ENCODE measurements around the gene CD99L2. TPM values are rescaled to one million over a fixed set of nuclear protein-coding genes. Genes with fewer than 3 reads are reported as not detected.

The CD99L2 gene
- total and polyA plus RNA-seq, 2 of the 8 experiments (the other 6 are each of a cell fraction or from before 2014, with no cell fraction given): 8.0 to 8.5 TPM

DNA sequence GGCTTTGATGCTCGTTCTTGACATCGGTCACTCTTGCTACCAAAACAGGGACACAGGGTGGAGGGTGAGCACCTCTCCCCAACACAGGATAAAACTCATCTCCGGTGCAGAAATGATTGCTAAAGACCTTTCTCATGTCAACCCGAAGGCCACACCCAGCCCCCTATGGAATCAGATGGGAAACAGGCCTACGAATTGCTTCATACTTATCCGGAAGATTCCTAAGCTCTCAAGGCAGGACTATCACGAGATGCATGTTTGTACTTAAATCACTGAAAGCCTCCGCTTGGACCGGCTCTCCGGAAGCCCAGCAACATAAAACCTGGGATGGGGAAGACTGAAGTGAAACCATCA, 130.4 kb downstream of the CD99L2 start:
- Histone ChIP-seq H3K4me1 (replicated peaks in 1 of 4; ENCODE audit: control insufficient read depth in 3 of 4, insufficient read depth in 4 of 4, low read length in 3 of 4) (peaks cover 0 to 10% (median 3%) of the 10 kb centered on the region in 4 experiments; a peak in 5 of 7 replicates), H4K8ac (ENCODE audit: extremely low read depth, insufficient read depth, low read length) (no peak overlapping the region), H3K9me3 (ENCODE audit: insufficient read depth in 2 of 2, low read depth in 1 of 2, low read length in 1 of 2) (no peaks in the 10 kb centered on the region), H3K23ac (ENCODE audit: insufficient read length) (no peak overlapping the region), H4K5ac (ENCODE audit: insufficient read length, low read depth, low read length) (no peak overlapping the region), H3K36me3 (ENCODE audit: control insufficient read depth in 2 of 4, insufficient read depth in 4 of 4, low read length in 3 of 4) (peaks cover 0 to 9% (median 0%) of the 10 kb centered on the region in 4 experiments; a peak in 1 of 8 replicates), H3K18ac (ENCODE audit: extremely low read depth, low read length) (no peak overlapping the region), H4K91ac (replicated peaks; ENCODE audit: insufficient read length, low read length) (no peak overlapping the region), H3K79me1 (ENCODE audit: low read depth, low read length) (no peaks in the 10 kb centered on the region), H2BK5ac (ENCODE audit: low read depth, low read length) (no peak overlapping the region), H2AFZ (ENCODE audit: low read length) (no peak overlapping the region), H3K9ac (replicated peaks in 1 of 4; ENCODE audit: extremely low read depth in 1 of 4, low read depth in 3 of 4, low read length in 3 of 4) (no peak overlapping the region), H2BK20ac (ENCODE audit: low read length) (no peak overlapping the region), H3K56ac (replicated peaks; ENCODE audit: insufficient read length, low read depth, low read length) (no peak overlapping the region), H3K27me3 (replicated peaks in 1 of 4; ENCODE audit: control insufficient read depth in 3 of 4, extremely low read depth in 1 of 4, insufficient read depth in 3 of 4, low read length in 3 of 4) (no peaks in the 10 kb centered on the region), H3K4me2 (ENCODE audit: insufficient read depth in 1 of 2, low read depth in 2 of 2, low read length in 2 of 2) (no peak overlapping the region), H2BK120ac (replicated peaks; ENCODE audit: low read depth, low read length) (no peak overlapping the region), H3K27ac (ENCODE audit: low read depth, low read length) (no peak overlapping the region), H3K23me2 (ENCODE audit: low read depth, low read length) (no peaks in the 10 kb centered on the region), H2BK15ac (ENCODE audit: low read length) (no peak overlapping the region), H3K14ac (ENCODE audit: insufficient read length) (no peak overlapping the region), H3K4ac (replicated peaks; ENCODE audit: insufficient read length, low read depth, low read length) (no peak overlapping the region), H3K79me2 (ENCODE audit: control insufficient read depth in 1 of 2, insufficient read depth in 2 of 2, low read length in 2 of 2) (no peaks in the 10 kb centered on the region), H3K4me3 (ENCODE audit: extremely low read depth in 1 of 4, insufficient read depth in 2 of 4, low read depth in 3 of 4, low read length in 4 of 4) (no peak overlapping the region), H2BK12ac (ENCODE audit: low read depth, low read length) (no peak overlapping the region), H2AK5ac (ENCODE audit: low read depth, low read length) (no peak overlapping the region), H4K20me1 (replicated peaks in 1 of 2; ENCODE audit: control insufficient read depth in 1 of 2, insufficient read depth in 2 of 2, low read length in 2 of 2) (no peaks in the 10 kb centered on the region)
- 97% methylated on average over 5 of the region's 10 CpGs; no CpG with 5 or more reads in 1 of the 2 experiments for WGBS, 2 experiments (ENCODE audit: extremely low coverage in 1 of 2, insufficient coverage in 1 of 2, insufficient read length in 1 of 2, insufficient replicate concordance in 2 of 2, low coverage in 1 of 2, low lambda C conversion rate in 2 of 2, missing lambda C conversion rate in 1 of 2)
- POLR2A ChIA-PET (ENCODE audit: partially characterized antibody): interaction anchor here (1.3 to 1.9 kb wide), 2 partner anchors 222 to 223 kb away, joined by 3 to 6 read pairs; no protein-coding TSS in a partner anchor
- no peak for DNase-seq (ENCODE audit: low read depth in 1 of 2, low spot score in 2 of 2)
- no peak for FAIRE-seq
- TF ChIP-seq, protein P1, sequence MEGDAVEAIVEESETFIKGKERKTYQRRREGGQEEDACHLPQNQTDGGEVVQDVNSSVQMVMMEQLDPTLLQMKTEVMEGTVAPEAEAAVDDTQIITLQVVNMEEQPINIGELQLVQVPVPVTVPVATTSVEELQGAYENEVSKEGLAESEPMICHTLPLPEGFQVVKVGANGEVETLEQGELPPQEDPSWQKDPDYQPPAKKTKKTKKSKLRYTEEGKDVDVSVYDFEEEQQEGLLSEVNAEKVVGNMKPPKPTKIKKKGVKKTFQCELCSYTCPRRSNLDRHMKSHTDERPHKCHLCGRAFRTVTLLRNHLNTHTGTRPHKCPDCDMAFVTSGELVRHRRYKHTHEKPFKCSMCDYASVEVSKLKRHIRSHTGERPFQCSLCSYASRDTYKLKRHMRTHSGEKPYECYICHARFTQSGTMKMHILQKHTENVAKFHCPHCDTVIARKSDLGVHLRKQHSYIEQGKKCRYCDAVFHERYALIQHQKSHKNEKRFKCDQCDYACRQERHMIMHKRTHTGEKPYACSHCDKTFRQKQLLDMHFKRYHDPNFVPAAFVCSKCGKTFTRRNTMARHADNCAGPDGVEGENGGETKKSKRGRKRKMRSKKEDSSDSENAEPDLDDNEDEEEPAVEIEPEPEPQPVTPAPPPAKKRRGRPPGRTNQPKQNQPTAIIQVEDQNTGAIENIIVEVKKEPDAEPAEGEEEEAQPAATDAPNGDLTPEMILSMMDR (IDR thresholded peaks at IDR 0.05; ENCODE audit: control extremely low read depth in 1 of 3, insufficient read depth in 1 of 3, low read depth in 1 of 3, low read length in 3 of 3): no peak
- TF ChIP-seq RAD21 (IDR thresholded peaks at IDR 0.05 in 1 of 2, conservative IDR thresholded peaks at IDR 0.05 in 1 of 2; ENCODE audit: low read depth in 2 of 2, low read length in 2 of 2) (no peak), CTBP2 (IDR thresholded peaks at IDR 0.05; ENCODE audit: borderline replicate concordance, insufficient read depth, insufficient read length, low read length) (no peak), CEBPB (IDR thresholded peaks at IDR 0.05; ENCODE audit: low read depth, low read length) (no peak), TBP (IDR thresholded peaks at IDR 0.05; ENCODE audit: low read depth, low read length) (no peak), KDM4A (IDR thresholded peaks at IDR 0.05; ENCODE audit: low read depth, low read length, severe bottlenecking) (no peak), NRF1 (IDR thresholded peaks at IDR 0.05; ENCODE audit: low read depth, low read length) (no peak), RXRA (IDR thresholded peaks at IDR 0.05; ENCODE audit: insufficient read depth, low read depth, low read length) (no peak), EP300 (IDR thresholded peaks at IDR 0.05; ENCODE audit: borderline replicate concordance in 1 of 2, low read depth in 2 of 2, low read length in 2 of 2) (no peak), SRF (IDR thresholded peaks at IDR 0.05; ENCODE audit: low read depth, low read length) (no peak), ASH2L (IDR thresholded peaks at IDR 0.05; ENCODE audit: low read length) (no peak)
- CTCF ChIA-PET (ENCODE audit: partially characterized antibody): interaction anchor here (1.1 to 1.6 kb wide), 5 partner anchors 10 to 386 kb away, joined by 3 to 6 read pairs (median 3); no protein-coding TSS in a partner anchor
